MM.1S (cell line): Measurements from ENCODE around the gene GALNT7.

Source experiments
- DNase-seq: peaks from one replicate; pipeline ENCODE4 v3.0.0-alpha.2; 2015
- H2AFZ ChIP-seq: fragments of 300-600 bp; sonication (generic); 2 replicates; pipeline ENCODE4 v1.6.0; 2016; ENCODE audit warnings: antibody characterized with exemption, low read length
- H3F3A ChIP-seq: fragments of 300-600 bp; sonication (generic); 2 replicates; pipeline ENCODE4 v1.6.1; 2016; ENCODE audit warnings: mild to moderate bottlenecking, antibody characterized with exemption, low read length, moderate library complexity, mixed read lengths; ENCODE audit not compliant: insufficient read depth
- H3K27ac ChIP-seq: fragments of 300-600 bp; sonication (generic); 2 replicates; pipeline ENCODE4 v1.5.1; 2016; ENCODE audit warnings: mild to moderate bottlenecking, low read length
- H3K27me3 ChIP-seq: fragments of 300-600 bp; sonication (generic); replicated peaks from 2 replicates; pipeline ENCODE4 v1.6.0; 2016; ENCODE audit warnings: low read length; ENCODE audit not compliant: insufficient read depth
- H3K36me3 ChIP-seq: fragments of 300-600 bp; sonication (generic); replicated peaks from 2 replicates; pipeline ENCODE4 v1.6.1; 2016; ENCODE audit warnings: mild to moderate bottlenecking, low read length, mixed read lengths; ENCODE audit not compliant: insufficient read depth
- H3K4me1 ChIP-seq: fragments of 300-600 bp; sonication (generic); 2 replicates; pipeline ENCODE4 v1.6.1; 2016; ENCODE audit warnings: low read length, mixed read lengths
- H3K4me2 ChIP-seq: fragments of 300-600 bp; sonication (generic); 2 replicates; pipeline ENCODE4 v1.6.0; 2016; ENCODE audit warnings: low read depth, low read length
- H3K4me3 ChIP-seq: fragments of 300-600 bp; sonication (generic); 2 replicates; pipeline ENCODE4 v1.5.1; 2016; ENCODE audit warnings: low read length, mixed read lengths
- H3K79me2 ChIP-seq: fragments of 300-600 bp; sonication (generic); 2 replicates; pipeline ENCODE4 v1.6.1; 2016; ENCODE audit warnings: mixed run types, low read length, mixed read lengths
- H3K9ac ChIP-seq: fragments of 300-600 bp; sonication (generic); 2 replicates; pipeline ENCODE4 v1.6.1; 2016; ENCODE audit warnings: low read length, mixed read lengths
- H3K9me2 ChIP-seq: fragments of 300-600 bp; sonication (generic); replicated peaks from 2 replicates; pipeline ENCODE4 v1.6.1; 2016; ENCODE audit warnings: mild to moderate bottlenecking, low read length, mixed read lengths; ENCODE audit not compliant: insufficient read depth
- H3K9me3 ChIP-seq: fragments of 300-600 bp; sonication (generic); replicated peaks from 2 replicates; pipeline ENCODE4 v1.6.1; 2016; ENCODE audit warnings: mild to moderate bottlenecking, low read length, mixed read lengths; ENCODE audit not compliant: insufficient read depth
- H4K20me1 ChIP-seq: fragments of 300-600 bp; sonication (generic); 2 replicates; pipeline ENCODE4 v1.6.1; 2016; ENCODE audit warnings: mild to moderate bottlenecking, low read length, moderate library complexity, mixed read lengths; ENCODE audit not compliant: insufficient read depth
- EZH2 ChIP-seq: fragments of 300-600 bp; sonication (generic); optimal IDR thresholded peaks from 2 replicates; pipeline ENCODE3; 2017; ENCODE audit warnings: low read depth, mild to moderate bottlenecking, antibody characterized with exemption, low read length, mixed read lengths
- EZH2phosphoT487 ChIP-seq: fragments of 300-600 bp; sonication (generic); IDR thresholded peaks from 2 replicates; pipeline ENCODE4 v1.6.1; 2018; ENCODE audit warnings: antibody characterized with exemption, low read length
- TF ChIP-seq, protein P1 (sequence below): fragments of 300-600 bp; sonication (generic); IDR thresholded peaks from 2 replicates; pipeline ENCODE4 v1.5.1; 2016; ENCODE audit warnings: antibody characterized with exemption, low read length, mixed read lengths

GALNT7 gene

GRCh38 chr4:173233857-173234256 lies 65.2 kb downstream of the GALNT7 start:
- Histone ChIP-seq H3K36me3 (no peaks in the 10 kb centered on the region), H3K79me2 (no peaks in the 10 kb centered on the region), H2AFZ (no peak overlapping the region), H3K27me3 (no peaks in the 10 kb centered on the region), H3K9me3 (no peaks in the 10 kb centered on the region), H3K27ac (no peak overlapping the region), H3F3A (0 out of 2 replicates have a peak, but pooled peaks cover 6% of the 10 kb centered on the region), H3K4me2 (no peak overlapping the region), H3K4me1 (peaks cover 13% of the 10 kb centered on the region), H3K9me2 (no peaks in the 10 kb centered on the region), H3K4me3 (no peak overlapping the region), H3K9ac (no peak overlapping the region), H4K20me1 (no peaks in the 10 kb centered on the region)
- DNase-seq: no peak
- no peak for TF ChIP-seq EZH2
- no peak for TF ChIP-seq EZH2phosphoT487
- TF ChIP-seq, protein P1, sequence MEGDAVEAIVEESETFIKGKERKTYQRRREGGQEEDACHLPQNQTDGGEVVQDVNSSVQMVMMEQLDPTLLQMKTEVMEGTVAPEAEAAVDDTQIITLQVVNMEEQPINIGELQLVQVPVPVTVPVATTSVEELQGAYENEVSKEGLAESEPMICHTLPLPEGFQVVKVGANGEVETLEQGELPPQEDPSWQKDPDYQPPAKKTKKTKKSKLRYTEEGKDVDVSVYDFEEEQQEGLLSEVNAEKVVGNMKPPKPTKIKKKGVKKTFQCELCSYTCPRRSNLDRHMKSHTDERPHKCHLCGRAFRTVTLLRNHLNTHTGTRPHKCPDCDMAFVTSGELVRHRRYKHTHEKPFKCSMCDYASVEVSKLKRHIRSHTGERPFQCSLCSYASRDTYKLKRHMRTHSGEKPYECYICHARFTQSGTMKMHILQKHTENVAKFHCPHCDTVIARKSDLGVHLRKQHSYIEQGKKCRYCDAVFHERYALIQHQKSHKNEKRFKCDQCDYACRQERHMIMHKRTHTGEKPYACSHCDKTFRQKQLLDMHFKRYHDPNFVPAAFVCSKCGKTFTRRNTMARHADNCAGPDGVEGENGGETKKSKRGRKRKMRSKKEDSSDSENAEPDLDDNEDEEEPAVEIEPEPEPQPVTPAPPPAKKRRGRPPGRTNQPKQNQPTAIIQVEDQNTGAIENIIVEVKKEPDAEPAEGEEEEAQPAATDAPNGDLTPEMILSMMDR: no peak

- Histone ChIP-seq H3K4me2 (no peak overlapping the region), H3K4me3 (no peak overlapping the region), H2AFZ (no peak overlapping the region), H3F3A (no peaks in the 10 kb centered on the region), H4K20me1 (no peaks in the 10 kb centered on the region), H3K27me3 (no peaks in the 10 kb centered on the region), H3K9me2 (no peaks in the 10 kb centered on the region), H3K36me3 (no peaks in the 10 kb centered on the region), H3K9ac (no peak overlapping the region), H3K9me3 (no peaks in the 10 kb centered on the region), H3K4me1 (peaks cover 6% of the 10 kb centered on the region), H3K27ac (no peak overlapping the region), H3K79me2 (no peaks in the 10 kb centered on the region)
- DNase-seq: no peak
- TF ChIP-seq EZH2phosphoT487 (no peak), EZH2 (no peak)
- TF ChIP-seq, protein P1: no peak
Measured at GRCh38 chr4:173235050-173235449, 66.4 kb downstream of the GALNT7 start.

- no peak for TF ChIP-seq EZH2
- TF ChIP-seq, protein P1: no peak
- no peak for TF ChIP-seq EZH2phosphoT487
- no peak overlapping the region for H3K4me2 ChIP-seq
- no peaks in the 10 kb centered on the region for H4K20me1 ChIP-seq
- H3K79me2 ChIP-seq: no peaks in the 10 kb centered on the region
- no peaks in the 10 kb centered on the region for H3K9me3 ChIP-seq
- H3K27ac ChIP-seq: no peak overlapping the region
- no peaks in the 10 kb centered on the region for H3F3A ChIP-seq
- H3K9ac ChIP-seq: no peak overlapping the region
- no peaks in the 10 kb centered on the region for H3K27me3 ChIP-seq
- H2AFZ ChIP-seq: no peak overlapping the region
- DNase-seq: no peak
- H3K36me3 ChIP-seq: no peaks in the 10 kb centered on the region
- H3K4me1 ChIP-seq: no peaks in the 10 kb centered on the region
- H3K4me3 ChIP-seq: no peak overlapping the region
- H3K9me2 ChIP-seq: no peaks in the 10 kb centered on the region
Measured at GRCh38 chr4:173236301-173236700, 67.7 kb downstream of the GALNT7 start.

GRCh38 chr4:173237152-173237551 lies 68.5 kb downstream of the GALNT7 start:
- Histone ChIP-seq H3K27me3 (no peaks in the 10 kb centered on the region), H3K79me2 (no peaks in the 10 kb centered on the region), H3K4me3 (no peak overlapping the region), H3K4me1 (no peaks in the 10 kb centered on the region), H3K9me3 (no peaks in the 10 kb centered on the region), H4K20me1 (no peaks in the 10 kb centered on the region), H3K27ac (no peak overlapping the region), H3K9me2 (no peaks in the 10 kb centered on the region), H3F3A (no peaks in the 10 kb centered on the region), H3K4me2 (no peak overlapping the region), H3K36me3 (no peaks in the 10 kb centered on the region), H3K9ac (no peak overlapping the region), H2AFZ (no peak overlapping the region)
- TF ChIP-seq, protein P1: no peak
- no peak for TF ChIP-seq EZH2
- TF ChIP-seq EZH2phosphoT487: no peak
- DNase-seq: no peak
